Epithelial cell of esophagus (primary cell): ENCODE measurements around the gene REPS1.

Source experiments
- DNase-seq: peaks from one replicate; pipeline ENCODE4 v3.0.0; 2010; ENCODE audit warnings: low read depth
- H3K4me3 ChIP-seq: 2 replicates; pipeline ENCODE4 v1.5.1; 2011; ENCODE audit warnings: mild to moderate bottlenecking, low read length, control low read depth
- TF ChIP-seq, protein P1 (sequence below): IDR thresholded peaks from 2 replicates; pipeline ENCODE4 v1.5.1; 2011; ENCODE audit warnings: low read depth, mild to moderate bottlenecking, low read length, control low read depth, inconsistent platforms; ENCODE audit not compliant: insufficient read depth; ENCODE audit errors: missing control alignments

REPS1 gene

DNA sequence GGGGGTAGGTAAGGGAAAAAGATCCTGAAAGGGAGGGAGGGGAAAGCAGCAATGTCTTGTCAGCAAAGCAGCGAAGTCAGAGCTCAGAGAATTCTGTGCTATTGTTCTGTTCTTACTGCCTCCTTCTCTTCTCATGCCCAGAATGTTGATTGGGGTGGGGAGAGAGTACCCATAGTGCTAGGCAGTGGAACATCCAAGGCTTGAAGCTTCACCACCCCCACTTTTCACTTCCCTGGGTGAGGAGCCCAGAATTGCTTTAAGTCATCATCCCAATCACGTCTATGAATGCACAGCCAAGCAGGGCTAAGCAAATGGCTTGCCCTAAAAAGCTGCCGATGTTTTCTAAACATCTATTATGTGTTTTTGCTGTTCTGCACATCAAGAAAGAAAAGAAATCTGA, 16.5 kb downstream of the REPS1 start:
- no peak overlapping the region for H3K4me3 ChIP-seq
- peak; percentile 27 for DNase-seq

DNA sequence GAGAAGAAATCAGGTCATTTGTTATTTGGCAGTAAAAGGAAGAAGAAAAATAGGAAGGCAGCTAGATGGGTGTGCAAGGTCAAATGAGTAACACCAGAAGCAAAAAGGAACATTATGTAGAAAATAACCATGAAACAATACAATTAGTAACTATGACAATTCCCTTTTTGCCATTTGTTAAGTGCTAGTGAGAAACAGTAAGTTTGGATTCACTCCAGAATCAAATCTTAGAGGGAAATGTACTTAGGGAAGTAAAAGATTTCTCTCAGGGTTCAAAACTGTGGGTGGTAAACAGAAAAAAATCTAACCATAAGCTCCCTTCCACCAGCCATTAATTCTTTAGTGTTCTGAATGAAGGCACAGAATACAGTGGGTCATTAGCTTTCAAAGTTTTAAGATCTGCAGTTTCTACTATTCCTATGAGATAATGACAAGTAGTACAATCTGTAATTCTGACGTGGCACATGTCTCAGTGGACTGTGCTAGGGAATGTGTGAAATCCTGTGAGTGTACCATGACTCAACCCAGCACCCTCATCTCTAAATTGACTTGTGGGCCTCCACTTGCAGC, 17.1 kb downstream of the REPS1 start:
- DNase-seq, result peak; percentile 96
- TF ChIP-seq, protein P1, sequence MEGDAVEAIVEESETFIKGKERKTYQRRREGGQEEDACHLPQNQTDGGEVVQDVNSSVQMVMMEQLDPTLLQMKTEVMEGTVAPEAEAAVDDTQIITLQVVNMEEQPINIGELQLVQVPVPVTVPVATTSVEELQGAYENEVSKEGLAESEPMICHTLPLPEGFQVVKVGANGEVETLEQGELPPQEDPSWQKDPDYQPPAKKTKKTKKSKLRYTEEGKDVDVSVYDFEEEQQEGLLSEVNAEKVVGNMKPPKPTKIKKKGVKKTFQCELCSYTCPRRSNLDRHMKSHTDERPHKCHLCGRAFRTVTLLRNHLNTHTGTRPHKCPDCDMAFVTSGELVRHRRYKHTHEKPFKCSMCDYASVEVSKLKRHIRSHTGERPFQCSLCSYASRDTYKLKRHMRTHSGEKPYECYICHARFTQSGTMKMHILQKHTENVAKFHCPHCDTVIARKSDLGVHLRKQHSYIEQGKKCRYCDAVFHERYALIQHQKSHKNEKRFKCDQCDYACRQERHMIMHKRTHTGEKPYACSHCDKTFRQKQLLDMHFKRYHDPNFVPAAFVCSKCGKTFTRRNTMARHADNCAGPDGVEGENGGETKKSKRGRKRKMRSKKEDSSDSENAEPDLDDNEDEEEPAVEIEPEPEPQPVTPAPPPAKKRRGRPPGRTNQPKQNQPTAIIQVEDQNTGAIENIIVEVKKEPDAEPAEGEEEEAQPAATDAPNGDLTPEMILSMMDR, result no peak
- H3K4me3 ChIP-seq, result no peak overlapping the region

More for the DNA sequence above, 16.5 kb downstream of the REPS1 start:
- TF ChIP-seq, protein P1, result no peak

DNA sequence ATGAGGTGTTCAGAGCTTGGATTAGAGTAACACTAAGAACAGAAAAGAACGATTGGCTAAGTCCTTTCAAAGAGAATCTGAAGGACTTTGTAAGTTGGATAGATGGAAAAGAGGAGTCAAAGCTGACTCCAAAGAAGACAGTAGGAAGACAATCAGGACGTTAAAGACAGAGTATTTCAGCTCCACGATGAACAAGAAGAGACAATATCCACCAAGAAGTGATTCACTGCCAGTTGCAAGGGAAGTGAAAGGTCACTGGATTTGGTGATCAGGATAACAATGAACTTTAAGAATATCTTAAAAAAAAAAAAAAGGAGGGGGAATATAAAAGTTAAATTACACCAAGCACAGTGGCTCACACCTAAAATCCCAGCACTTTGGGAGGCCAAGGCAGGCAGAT, 17.9 kb downstream of the REPS1 start:
- TF ChIP-seq, protein P1, result no peak
- no peak overlapping the region for H3K4me3 ChIP-seq
- DNase-seq, result no peak

DNA sequence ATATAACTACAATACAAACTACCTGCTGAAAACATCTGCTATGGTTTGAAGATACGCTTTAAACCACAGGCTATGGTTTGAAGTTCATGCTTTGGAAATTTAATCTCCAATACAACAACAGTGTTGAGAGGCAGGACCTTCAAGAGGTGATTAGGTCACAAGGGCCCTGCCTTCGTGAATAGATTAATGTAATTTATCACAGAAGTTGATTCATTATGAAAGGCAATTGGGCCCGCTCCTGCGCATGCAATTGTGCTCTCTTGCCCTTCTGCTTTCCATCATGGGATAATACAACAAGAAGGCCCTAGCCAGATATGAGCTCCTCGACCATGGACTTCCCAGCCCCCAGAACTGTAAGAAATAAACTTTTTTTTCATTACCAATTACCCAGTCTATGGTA, 21.2 kb downstream of the REPS1 start:
- no peak overlapping the region for H3K4me3 ChIP-seq
- no peak for DNase-seq
- TF ChIP-seq, protein P1, result no peak

DNA sequence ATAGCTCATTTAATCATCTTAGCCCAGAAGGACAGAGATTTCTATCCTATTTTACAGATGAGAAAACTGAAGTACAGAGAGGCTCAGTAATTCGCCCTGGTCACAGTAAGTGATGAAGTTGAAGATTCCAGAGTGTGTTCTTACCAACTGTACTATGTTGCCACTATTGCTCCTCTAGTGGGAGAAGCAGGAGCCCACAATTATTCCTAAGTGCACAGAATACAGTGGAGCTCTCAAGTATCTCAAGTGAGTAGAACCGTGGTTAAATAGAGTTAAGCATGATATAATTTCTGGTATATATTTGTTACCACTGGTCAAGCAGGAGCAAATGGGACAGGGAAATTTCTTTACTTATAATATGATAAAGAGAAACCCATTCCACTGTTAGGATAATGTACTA, 22.1 kb downstream of the REPS1 start:
- no peak overlapping the region for H3K4me3 ChIP-seq
- TF ChIP-seq, protein P1, result no peak
- DNase-seq, result no peak

DNA sequence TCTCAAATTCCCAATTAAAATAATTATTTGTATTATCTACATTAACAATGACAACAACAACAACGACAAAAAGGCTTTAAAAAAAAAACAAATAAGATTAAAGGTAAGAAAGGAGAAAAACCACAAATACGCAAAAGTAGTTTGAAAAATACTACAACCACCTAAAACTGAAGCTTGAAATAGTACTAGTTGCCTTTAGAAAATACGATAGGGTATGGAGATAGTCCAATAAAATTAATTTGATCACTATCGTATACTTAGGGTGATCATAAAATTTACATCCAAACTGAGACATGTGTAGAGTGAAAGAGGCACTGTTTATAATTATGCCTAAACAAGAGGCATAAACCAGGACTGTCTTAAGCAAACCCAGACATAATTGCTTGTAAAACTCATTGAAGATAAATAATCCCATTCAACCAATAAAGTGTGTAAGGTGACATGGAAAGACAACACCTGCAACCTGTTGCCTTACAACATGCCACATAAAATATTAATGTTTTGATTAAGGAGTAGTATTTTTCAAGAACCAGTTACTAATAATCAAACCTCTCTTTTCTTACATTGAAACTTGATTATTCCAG, 22.7 kb downstream of the REPS1 start:
- TF ChIP-seq, protein P1, result no peak
- H3K4me3 ChIP-seq, result no peak overlapping the region
- DNase-seq, result no peak

DNA sequence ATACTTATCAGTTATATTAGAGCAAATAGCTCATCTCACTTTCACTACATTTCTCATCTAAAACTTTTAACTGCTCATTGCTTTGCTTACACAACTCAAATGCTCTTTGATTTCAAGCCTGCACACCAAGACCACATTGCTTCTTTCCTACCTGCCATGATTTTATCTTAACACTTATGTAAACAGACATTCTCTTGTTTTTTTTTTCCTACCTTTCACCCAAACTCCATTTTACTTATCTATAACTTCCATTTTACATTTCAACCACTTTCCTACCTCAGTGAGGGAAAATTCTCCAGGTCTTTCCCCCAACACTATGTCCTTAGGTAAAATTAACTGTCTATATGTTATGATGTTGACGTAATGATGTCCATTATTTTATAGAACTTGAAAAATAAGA, 24.0 kb downstream of the REPS1 start:
- no peak for DNase-seq
- no peak overlapping the region for H3K4me3 ChIP-seq
- TF ChIP-seq, protein P1, result no peak
